Esophagus (tissue), 2 donors: ENCODE data around the gene PLPPR2. TPM values are rescaled to one million over a fixed set of nuclear protein-coding genes. Genes with fewer than 3 reads are reported as not detected.
"Not testable (repeated sequence)": the region's sequence is repeated elsewhere in the genome, so short reads cannot be mapped to it uniquely, and the experiment has no call there.

Experiments
- H3K27ac ChIP-seq, 2 donors: one replicate each; pipeline ENCODE4 v1.5.1; 2013; ENCODE audit warnings: low read depth in 2 of 2, mild to moderate bottlenecking in 2 of 2, inconsistent platforms in 1 of 2, low read length in 1 of 2, moderate library complexity in 1 of 2
- H3K27me3 ChIP-seq, 2 donors: one replicate each; pipeline ENCODE4 v1.6.1; 2013; ENCODE audit warnings: low read length in 2 of 2, control low read depth in 1 of 2, mild to moderate bottlenecking in 1 of 2; ENCODE audit not compliant: insufficient read depth in 2 of 2, control insufficient read depth in 1 of 2
- H3K36me3 ChIP-seq, 2 donors: one replicate each; pipeline ENCODE4 v1.6.1; 2013; ENCODE audit warnings: low read length in 1 of 2; ENCODE audit not compliant: control insufficient read depth in 2 of 2, insufficient read depth in 2 of 2
- H3K4me1 ChIP-seq, 2 donors: one replicate each; pipeline ENCODE4 v1.6.1; 2013; ENCODE audit warnings: low read length in 1 of 2; ENCODE audit not compliant: control insufficient read depth in 2 of 2, insufficient read depth in 2 of 2
- H3K4me3 ChIP-seq, 2 donors: one replicate each; pipeline ENCODE4 v1.5.1; 2013; ENCODE audit warnings: low read length in 2 of 2, mild to moderate bottlenecking in 2 of 2, low read depth in 1 of 2, moderate library complexity in 1 of 2
- H3K9me3 ChIP-seq, 2 donors: one replicate each; pipeline ENCODE4 v1.6.1; 2013; ENCODE audit warnings: mild to moderate bottlenecking in 2 of 2, low read depth in 1 of 2, low read length in 1 of 2, moderate library complexity in 1 of 2; ENCODE audit not compliant: control insufficient read depth in 2 of 2, insufficient read depth in 1 of 2
- WGBS, 2 donors: extraction: QIAGEN DNeasy Blood & Tissue Kit; methylation state at CpG; one replicate each; pipeline ENCODE4 v1.1.7; 2013; 5-methylcytosine and 5-hydroxymethylcytosine counted together
- polyA plus RNA-seq, 2 donors: library from polyadenylated mRNA; stranded (reverse); fragments of 200-250 nt; gene quantifications; one replicate each; pipeline ENCODE4 v1.2.3, GENCODE V29; 2013
- donor health status: healthy with polysubstance abuse.
- donor health status: Bipolar disorder and iron deficiency.

The PLPPR2 gene, protein sequence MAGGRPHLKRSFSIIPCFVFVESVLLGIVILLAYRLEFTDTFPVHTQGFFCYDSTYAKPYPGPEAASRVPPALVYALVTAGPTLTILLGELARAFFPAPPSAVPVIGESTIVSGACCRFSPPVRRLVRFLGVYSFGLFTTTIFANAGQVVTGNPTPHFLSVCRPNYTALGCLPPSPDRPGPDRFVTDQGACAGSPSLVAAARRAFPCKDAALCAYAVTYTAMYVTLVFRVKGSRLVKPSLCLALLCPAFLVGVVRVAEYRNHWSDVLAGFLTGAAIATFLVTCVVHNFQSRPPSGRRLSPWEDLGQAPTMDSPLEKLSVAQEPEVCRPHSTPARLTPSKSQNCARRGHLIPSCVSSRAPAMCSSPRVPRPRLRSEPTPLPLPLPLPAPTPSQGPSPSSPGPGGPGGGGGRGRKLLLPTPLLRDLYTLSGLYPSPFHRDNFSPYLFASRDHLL
- 1 to 10 TPM; 7.3 to 8.6 TPM for polyA plus RNA-seq

DNA sequence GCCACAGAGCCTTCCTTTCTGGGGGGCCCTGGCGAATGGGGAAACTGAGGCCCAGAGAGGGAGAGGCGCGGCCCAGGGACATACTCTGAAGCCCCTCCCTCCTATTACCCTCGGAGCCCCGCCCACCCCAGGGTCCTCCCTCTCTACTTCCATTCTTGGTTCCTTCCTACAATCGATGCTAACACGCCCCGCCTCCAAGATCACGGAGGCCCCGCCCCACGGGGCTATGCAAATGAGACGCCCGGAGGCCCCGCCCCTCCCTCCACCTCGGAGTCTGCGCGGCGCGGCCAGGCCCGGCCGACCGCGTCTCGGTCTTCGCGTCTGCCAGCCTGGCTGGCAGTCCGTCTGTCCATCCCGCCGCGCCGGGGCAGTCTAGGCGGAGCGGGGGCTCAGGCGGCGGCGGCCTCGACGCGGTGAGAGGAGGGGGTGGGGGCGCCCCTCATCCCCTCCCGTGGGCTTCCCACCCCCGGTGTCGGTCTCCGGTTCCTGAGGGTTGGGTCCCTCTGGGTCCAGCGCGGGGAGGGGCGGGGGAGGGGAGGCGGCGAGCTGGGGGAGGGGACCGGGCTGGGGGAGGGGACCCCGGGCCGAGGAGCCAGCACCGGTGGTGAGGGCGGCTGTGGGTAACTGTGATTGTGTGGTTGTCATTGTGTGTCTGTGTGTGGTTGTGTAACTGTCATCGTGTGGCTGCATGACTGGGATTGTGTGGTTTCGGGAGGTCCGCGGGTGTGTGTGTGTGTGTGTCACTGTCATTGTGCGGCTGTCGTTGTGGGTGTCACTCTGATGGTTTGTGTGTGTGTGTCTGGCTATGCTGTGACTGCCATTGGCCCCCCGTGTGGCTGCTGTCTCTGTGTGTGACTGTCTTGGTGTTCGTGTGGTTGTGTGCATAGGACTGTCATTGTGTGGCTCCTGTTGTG, at the start of gene PLPPR2:
Gene PLPPR2 (plus strand): TSS at position 273 of the 914 bp plus-strand sequence. CDS start 2,242 bp downstream, outside the sequence.
- Histone ChIP-seq H3K36me3 (peaks cover 0 to 5% of the 10 kb centered on the region in 2 donors), H3K4me3 (peak within 1 kb of the TSS; percentile 53 to 63), H3K27me3 (no peaks in the 10 kb centered on the region), H3K9me3 (no peaks in the 10 kb centered on the region), H3K27ac (peak within 1 kb of the TSS in 1 of 2 donors; percentile 43), H3K4me1 (peaks cover 8 to 17% of the 10 kb centered on the region in 2 donors)
- WGBS, 2 donors: 4% methylated on average over 55 to 58 of the region's 62 CpGs

DNA sequence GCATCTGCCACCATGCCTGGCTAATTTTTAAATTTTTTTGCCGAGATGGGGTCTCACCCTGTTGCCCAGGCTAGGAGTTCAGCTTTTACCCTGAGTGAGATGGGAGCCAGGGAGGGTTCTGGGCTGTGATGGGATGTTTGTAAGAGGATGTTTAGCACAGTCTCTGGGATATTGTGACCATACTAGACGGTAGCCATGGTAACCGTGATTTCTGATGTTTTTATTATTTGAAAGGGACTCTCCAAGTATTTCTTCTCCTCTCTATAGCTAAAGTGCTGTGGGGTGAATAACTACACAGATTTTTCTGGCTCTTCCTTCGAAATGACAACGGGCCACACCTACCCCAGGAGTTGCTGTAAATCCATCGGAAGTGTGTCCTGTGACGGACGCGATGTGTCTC, 48.9 kb upstream of the PLPPR2 start:
- no peaks in the 10 kb centered on the region for H3K36me3 ChIP-seq
- 75 to 77% methylated on average over 9 of the region's 9 CpGs for WGBS, 2 donors
- no peaks in the 10 kb centered on the region for H3K27me3 ChIP-seq
- H3K4me1 ChIP-seq: no peaks in the 10 kb centered on the region
- H3K4me3 ChIP-seq: no peak overlapping the region
- no peak overlapping the region for H3K27ac ChIP-seq
- H3K9me3 ChIP-seq: no peaks in the 10 kb centered on the region

DNA sequence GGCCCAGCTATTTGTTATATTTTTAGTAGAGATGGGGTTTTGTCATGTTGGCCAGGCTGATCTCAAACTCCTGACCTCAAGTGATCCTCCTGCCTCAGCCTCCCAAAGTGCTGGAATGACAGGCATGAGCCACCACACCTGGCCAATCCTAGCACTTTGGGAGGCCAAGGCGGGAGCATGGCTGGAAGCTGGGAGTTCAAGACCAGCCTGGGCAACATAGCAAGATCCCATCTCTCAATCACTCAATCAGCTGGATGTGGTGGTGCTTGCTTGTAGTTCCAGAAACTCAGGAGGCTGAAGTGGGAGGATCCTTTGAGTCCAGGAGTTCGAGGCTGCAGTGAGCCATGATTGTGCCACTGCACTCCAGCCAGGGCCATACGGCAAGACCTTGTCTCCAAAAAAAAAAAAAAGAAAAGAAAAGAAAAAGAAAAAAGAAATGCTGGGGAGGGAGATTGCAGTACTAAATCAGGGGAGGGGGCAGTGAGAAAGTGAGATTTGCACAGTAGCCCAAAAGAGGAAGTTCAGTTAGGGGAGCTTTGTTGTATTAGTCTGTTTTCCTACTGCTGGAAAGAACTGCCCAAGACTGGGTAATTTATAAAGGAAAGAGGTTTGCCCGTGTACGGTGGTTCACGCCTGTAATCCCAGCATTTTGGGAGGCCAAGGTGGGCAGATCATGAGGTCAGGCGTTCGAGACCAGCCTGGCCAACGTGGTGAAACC, 34.8 kb upstream of the PLPPR2 start:
- WGBS, 2 donors: 78 to 85% methylated on average over 9 of the region's 9 CpGs

DNA sequence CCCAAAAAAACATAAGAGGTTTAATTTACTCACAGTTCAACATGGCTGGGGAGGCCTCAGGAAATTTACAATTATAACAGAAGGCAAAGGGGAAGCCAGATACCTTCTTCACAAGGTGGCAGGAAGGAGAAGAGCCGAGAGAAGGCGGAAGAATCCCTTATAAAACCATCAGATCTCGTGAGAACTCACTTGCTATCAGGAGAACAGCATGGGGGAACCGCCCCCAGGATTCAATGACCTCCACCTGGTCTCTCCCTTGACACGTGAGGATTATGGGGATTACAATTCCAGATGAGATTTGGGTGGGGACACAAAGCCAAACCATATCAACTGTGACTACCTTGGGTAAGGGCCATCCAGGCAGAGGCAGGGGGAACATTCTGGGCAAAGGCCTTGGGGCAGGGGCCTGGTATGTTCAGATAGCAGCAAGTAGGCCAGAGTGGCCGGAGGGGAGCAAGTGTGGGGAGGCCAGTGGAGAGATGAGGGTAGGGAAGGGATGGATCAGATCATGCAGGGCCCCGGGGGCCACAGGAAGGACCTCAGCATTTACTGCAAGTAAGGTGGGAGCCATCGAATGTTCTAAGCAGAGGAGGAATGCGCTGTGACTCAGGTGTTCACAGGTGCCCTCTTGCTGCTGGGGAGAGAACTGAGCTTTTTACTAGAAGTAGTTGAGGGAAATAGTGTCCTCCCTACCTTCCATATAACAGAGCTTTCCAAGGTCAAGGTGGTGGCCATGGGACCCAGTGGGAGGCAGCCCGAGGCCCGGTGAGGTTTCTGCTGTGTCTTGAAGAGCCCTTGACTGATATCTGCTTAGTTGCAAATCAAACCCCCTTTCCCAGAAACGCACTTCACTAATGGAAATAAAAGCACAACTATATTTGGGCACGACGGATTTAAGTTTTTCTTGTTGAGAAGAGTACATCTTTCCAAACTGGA, 33.8 kb upstream of the PLPPR2 start:
- no peaks in the 10 kb centered on the region for H3K27me3 ChIP-seq
- H3K27ac ChIP-seq: peak overlapping the region in 1 of 2 donors; percentile 1
- peaks cover 0 to 6% of the 10 kb centered on the region in 2 donors for H3K36me3 ChIP-seq
- peaks cover 0 to 14% of the 10 kb centered on the region in 2 donors for H3K4me1 ChIP-seq
- 76 to 80% methylated on average over 14 of the region's 14 CpGs for WGBS, 2 donors
- no peak overlapping the region for H3K4me3 ChIP-seq
- H3K9me3 ChIP-seq: no peaks in the 10 kb centered on the region

More for the DNA sequence above, 34.8 kb upstream of the PLPPR2 start:
- not testable (repeated sequence) for H3K9me3 ChIP-seq, H3K36me3 ChIP-seq, H3K27me3 ChIP-seq, H3K4me3 ChIP-seq
- Histone ChIP-seq H3K4me1 (peaks cover 0 to 14% of the 10 kb centered on the region in 2 donors), H3K27ac (peak overlapping the region in 1 of 2 donors; percentile 71)

DNA sequence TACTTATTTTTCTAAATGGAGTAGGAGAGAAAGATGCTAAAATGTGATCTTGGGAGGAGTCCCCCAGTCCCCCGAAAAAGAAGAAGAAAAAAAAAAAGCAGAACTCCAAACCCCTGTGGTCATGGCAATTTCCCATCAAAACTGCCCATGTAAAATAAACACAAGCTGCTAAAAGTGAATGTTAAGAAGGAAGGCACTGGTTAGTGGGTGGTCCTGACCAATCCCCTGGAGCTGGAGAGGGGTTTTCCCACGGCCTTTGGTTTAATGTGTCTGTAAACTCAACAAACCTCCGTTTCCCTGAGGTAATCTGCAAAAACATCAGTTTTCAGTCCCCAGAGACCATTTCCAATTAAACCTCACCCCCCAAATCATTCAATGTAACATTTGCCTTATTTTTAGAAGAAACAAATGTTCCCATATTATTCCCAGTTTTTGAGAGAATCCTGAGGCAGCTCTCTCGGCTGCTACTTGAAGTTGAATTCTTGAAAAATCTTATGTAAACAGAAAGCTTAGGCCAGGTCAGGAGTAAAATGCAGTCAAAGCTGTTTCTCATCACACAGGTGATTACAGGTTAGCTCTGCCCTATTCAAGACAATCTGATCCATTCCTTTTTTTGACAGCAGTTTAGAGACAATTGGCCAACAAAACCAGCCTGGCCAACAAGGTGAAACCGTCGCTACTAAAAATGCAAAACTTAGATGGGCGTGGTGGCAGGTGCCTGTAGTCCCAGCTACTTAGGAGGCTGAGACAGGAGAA, 32.8 kb upstream of the PLPPR2 start:
- Histone ChIP-seq H3K9me3 (no peaks in the 10 kb centered on the region), H3K36me3 (peaks cover 7 to 10% of the 10 kb centered on the region in 2 donors), H3K27me3 (no peaks in the 10 kb centered on the region), H3K4me3 (no peak overlapping the region), H3K27ac (no peak overlapping the region), H3K4me1 (peaks cover 0 to 14% of the 10 kb centered on the region in 2 donors)
- WGBS, 2 donors: 43 to 45% methylated on average over 7 of the region's 7 CpGs

DNA sequence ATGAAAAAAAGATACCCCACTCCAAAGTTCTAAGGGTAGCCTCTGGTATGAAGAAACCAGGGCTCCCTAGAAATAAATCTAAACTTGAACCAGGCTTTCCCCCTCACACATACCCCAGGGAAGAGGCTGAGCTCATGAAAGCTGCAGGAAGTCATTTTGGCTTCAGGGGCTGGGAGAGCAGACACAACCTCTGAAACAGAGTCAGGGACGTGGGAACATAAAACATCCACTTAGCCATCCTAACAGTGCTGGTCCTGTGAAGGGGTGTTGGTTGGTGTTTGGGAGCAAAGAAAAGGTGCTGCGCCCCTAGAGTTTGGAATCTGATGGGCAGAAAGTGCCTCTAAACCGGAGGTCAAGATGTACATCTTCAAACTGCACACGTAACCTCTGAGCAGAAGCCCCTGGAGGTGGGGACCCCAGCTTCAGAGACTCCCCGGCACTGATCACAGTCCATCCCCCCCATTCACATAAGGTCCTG, 31.6 kb upstream of the PLPPR2 start:
- Histone ChIP-seq H3K27ac (peak overlapping the region; percentile 74 to 90), H3K4me3 (no peak overlapping the region), H3K4me1 (peaks cover 0 to 14% of the 10 kb centered on the region in 2 donors), H3K36me3 (peaks cover 7 to 10% of the 10 kb centered on the region in 2 donors), H3K9me3 (no peaks in the 10 kb centered on the region), H3K27me3 (no peaks in the 10 kb centered on the region)
- WGBS, 2 donors: 47 to 57% methylated on average over 5 of the region's 5 CpGs

DNA sequence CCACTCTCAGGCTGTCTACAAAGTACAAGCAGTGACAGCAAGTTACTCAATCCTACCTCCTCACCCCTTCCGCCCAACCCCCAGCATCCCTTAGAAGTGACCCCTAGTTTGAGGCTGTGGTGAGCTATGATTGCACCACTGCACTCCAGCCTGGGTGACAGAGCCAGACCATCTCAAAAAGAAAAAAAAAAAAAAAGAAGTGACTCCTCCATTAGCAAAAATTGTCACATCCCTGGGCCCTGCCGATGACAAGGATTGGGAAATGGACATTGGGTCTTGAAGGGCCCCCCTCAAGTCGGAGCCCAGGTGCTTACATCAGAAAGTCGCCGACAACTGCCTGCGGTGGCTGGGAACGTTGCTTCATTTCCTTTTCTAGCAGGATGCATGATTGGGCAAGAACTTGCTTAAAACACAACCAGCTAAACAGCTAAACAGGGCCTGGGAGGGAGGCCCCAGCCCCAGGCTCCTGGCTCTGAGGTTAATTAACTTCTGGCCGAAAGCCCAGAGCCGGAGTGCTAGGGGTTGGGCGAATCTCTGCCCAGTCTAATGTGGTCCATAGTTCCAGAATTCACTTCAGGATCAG, 31.1 kb upstream of the PLPPR2 start:
- Histone ChIP-seq H3K27ac (peak overlapping the region; percentile 74 to 90), H3K27me3 (no peaks in the 10 kb centered on the region), H3K4me1 (peaks cover 0 to 14% of the 10 kb centered on the region in 2 donors), H3K9me3 (no peaks in the 10 kb centered on the region), H3K4me3 (no peak overlapping the region), H3K36me3 (peaks cover 7 to 10% of the 10 kb centered on the region in 2 donors)
- 8 to 11% methylated on average over 10 of the region's 10 CpGs for WGBS, 2 donors
